Stomach (tissue), 9 donors: ENCODE measurements around the gene CCDC47. TPM values are rescaled to one million over a fixed set of nuclear protein-coding genes. Genes with fewer than 3 reads are reported as not detected.

Experiments
- DNase-seq, 2 donors: peaks; one replicate each; pipeline versions ENCODE4 v3.0.0 to v3.0.0-alpha.2; 2013 to 2019
- H3K27ac ChIP-seq, 5 donors: fragments of 200-600 bp in 4 of 5; sonication (generic) in 4 of 5; one replicate each; pipeline ENCODE4 v1.5.1; 2013 to 2019; ENCODE audit warnings: mild to moderate bottlenecking in 1 of 5, moderate library complexity in 1 of 5
- H3K27me3 ChIP-seq, 3 donors: fragments of 200-600 bp; sonication (generic); one replicate each; pipeline ENCODE4 v1.5.1; 2017 to 2019; ENCODE audit warnings: mixed run types in 1 of 3
- H3K36me3 ChIP-seq, 4 donors: fragments of 200-600 bp; sonication (generic); 1 replicate in 3 of 4; 2 replicates in 1 of 4; pipeline ENCODE4 v1.5.1; 2016 to 2019
- H3K4me1 ChIP-seq, 4 donors: fragments of 200-600 bp; sonication (generic); one replicate each; pipeline ENCODE4 v1.5.1; 2016 to 2019
- H3K4me3 ChIP-seq, 4 donors: fragments of 200-600 bp; sonication (generic) in 3 of 4; one replicate each; pipeline ENCODE4 v1.5.1; 2016 to 2019; ENCODE audit warnings: mild to moderate bottlenecking in 1 of 4
- H3K9me3 ChIP-seq, 4 donors: fragments of 200-600 bp; sonication (generic); one replicate each; pipeline ENCODE4 v1.5.1; 2016 to 2019
- CTCF ChIP-seq, 7 experiments: fragments of 450-650 bp in 4 of 7; fragments of 200-600 bp in 3 of 7; sonication (generic) in 3 of 7; IDR thresholded peaks; one replicate each; pipeline ENCODE4 v1.5.1; 2016 to 2019; ENCODE audit warnings: antibody characterized with exemption in 7 of 7, control low read depth in 2 of 7, mild to moderate bottlenecking in 1 of 7
- EP300 ChIP-seq: sonication (generic); formaldehyde crosslinking; IDR thresholded peaks from one replicate; pipeline ENCODE4 v1.6.1; 2017; ENCODE audit warnings: antibody characterized with exemption
- POLR2A ChIP-seq, 4 donors: fragments of 450-650 bp; IDR thresholded peaks; one replicate each; pipeline ENCODE4 v1.6.1; 2016; ENCODE audit warnings: antibody characterized with exemption in 4 of 4, control low read depth in 2 of 4, mild to moderate bottlenecking in 1 of 4, moderate library complexity in 1 of 4
- POLR2AphosphoS5 ChIP-seq, 3 donors: sonication (generic); formaldehyde crosslinking; IDR thresholded peaks; one replicate each; pipeline ENCODE4 v1.6.1; 2016; ENCODE audit warnings: antibody characterized with exemption in 3 of 3
- WGBS, 5 donors: extraction: QIAGEN DNeasy Blood & Tissue Kit in 3 of 5; methylation state at CpG; one replicate each; pipeline versions ENCODE4 v1.1.5 to v1.1.7; 2013 to 2018; 5-methylcytosine and 5-hydroxymethylcytosine counted together
- intact Hi-C: fragments of 100-400 bp; cut with DNase I; formaldehyde crosslinking; loops from one replicate; pipeline ENCODE4 v1.15.1; 2023; ENCODE audit warnings: low total_unique reads
- polyA plus RNA-seq, 3 donors: library from polyadenylated mRNA; stranded (reverse); fragments of 200-250 nt; gene quantifications; one replicate each; pipeline ENCODE4 v1.2.3, GENCODE V29; 2013
- total RNA-seq, 5 donors: library from RNA; depleted of rRNA; stranded (reverse); fragments of >200 nt; gene quantifications; one replicate each; pipeline versions ENCODE4 v1.1.0 to v1.2.3, GENCODE V29; 2014 to 2016
- donor health status: healthy with polysubstance abuse.
- donor health status: Bipolar disorder and iron deficiency.
- donor health status: healthy.

CCDC47 gene
- total and polyA plus RNA-seq, 8 donors: 11.5 to 139 (median 51.4) TPM

- WGBS, 5 donors: 0 to 1% (median 0%) methylated on average over 22 to 61 of the region's 61 CpGs
- no peak for TF ChIP-seq EP300
- TF ChIP-seq POLR2A (IDR thresholded peaks at IDR 0.05): peak in 1 of 4 donors; percentile 61
- TF ChIP-seq POLR2AphosphoS5 (IDR thresholded peaks at IDR 0.05): peak; percentile 60 to 95 (median 89)
- DNase-seq: peak; percentile 99 to 100
- peaks cover 9 to 22% (median 19%) of the 10 kb centered on the region in 4 donors for H3K36me3 ChIP-seq
- peak within 1 kb of the TSS; percentile 90 to 98 (median 95) for H3K27ac ChIP-seq
- no peaks in the 10 kb centered on the region for H3K27me3 ChIP-seq
- H3K4me1 ChIP-seq: peaks cover 9 to 26% (median 20%) of the 10 kb centered on the region in 4 donors
- intact Hi-C loops: no loop called here
- no peaks in the 10 kb centered on the region for H3K9me3 ChIP-seq
- H3K4me3 ChIP-seq: peak within 1 kb of the TSS; percentile 62 to 91 (median 80)
These were observed 31.8 kb downstream of the CCDC47 start, which contains the start of gene STRADA for GRCh38 chr17:63741408-63742173. TSS of gene STRADA (minus strand) at chr17:63741799. CDS start at chr17:63728369, 13,430 bp downstream.

DNA sequence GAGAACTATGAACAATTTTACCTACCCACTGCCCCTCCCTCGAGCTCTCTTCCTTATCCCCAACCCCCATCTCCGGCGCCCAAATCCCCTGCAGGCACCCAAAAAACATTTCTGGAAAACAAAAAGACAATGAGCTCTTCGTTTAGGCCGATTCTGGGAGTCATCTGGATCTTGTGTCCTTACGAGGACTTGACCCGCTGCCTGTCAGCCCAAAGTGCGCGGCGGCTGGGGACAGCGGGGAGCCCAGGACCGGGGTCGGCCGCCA lies 32.3 kb downstream of the CCDC47 start:
- Histone ChIP-seq H3K9me3 (no peaks in the 10 kb centered on the region), H3K27ac (peak overlapping the region; percentile 90 to 98 (median 95)), H3K4me3 (peak overlapping the region; percentile 62 to 91 (median 80)), H3K27me3 (no peaks in the 10 kb centered on the region), H3K4me1 (peaks cover 9 to 26% (median 20%) of the 10 kb centered on the region in 4 donors), H3K36me3 (peaks cover 9 to 17% (median 14%) of the 10 kb centered on the region in 4 donors)
- intact Hi-C loops: no loop called here
- 0 to 1% (median 0%) methylated on average over 14 of the region's 14 CpGs for WGBS, 5 donors
- no peak for DNase-seq
- TF ChIP-seq POLR2AphosphoS5 (IDR thresholded peaks at IDR 0.05) (no peak), POLR2A (IDR thresholded peaks at IDR 0.05) (no peak), CTCF (IDR thresholded peaks at IDR 0.05) (no peak), EP300 (no peak)

DNA sequence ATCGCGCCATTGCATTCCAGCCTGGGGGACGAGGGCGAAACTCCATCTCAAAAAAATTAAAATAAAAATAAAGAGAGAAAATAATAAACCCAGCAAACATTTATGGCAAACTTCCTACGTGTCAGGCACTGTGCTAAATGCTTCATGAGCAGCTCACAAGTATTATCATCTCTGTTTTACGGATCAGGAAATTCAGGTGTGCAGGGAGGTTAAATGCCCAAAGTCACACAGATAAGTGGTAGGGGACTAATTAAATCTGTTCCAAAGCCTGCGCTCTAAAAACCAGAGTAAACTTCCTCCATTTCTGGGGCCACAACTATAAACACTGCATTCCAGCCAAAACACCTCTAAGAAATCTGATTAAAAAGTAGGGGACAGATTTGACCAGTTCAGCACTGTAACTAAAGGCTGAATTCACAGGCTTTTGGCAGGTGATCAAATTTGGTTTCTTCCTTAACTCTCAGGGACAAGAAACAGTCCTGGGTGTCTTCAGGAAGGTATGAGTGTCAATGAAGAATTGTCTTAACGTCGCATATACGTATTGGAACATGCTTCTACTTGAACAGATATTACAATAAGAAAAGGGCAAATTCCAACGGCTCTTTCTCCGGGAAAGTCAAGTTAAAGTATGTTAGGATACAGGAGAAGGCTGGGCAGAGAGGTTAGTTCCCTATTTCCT lies 32.8 kb downstream of the CCDC47 start:
- Histone ChIP-seq H3K9me3 (no peaks in the 10 kb centered on the region), H3K36me3 (peaks cover 6 to 12% (median 10%) of the 10 kb centered on the region in 4 donors), H3K4me1 (peaks cover 9 to 26% (median 20%) of the 10 kb centered on the region in 4 donors), H3K27ac (peak overlapping the region; percentile 90 to 98 (median 95)), H3K4me3 (peak overlapping the region; percentile 62 to 91 (median 80)), H3K27me3 (no peaks in the 10 kb centered on the region)
- intact Hi-C loops: no loop called here
- WGBS, 5 donors: 13 to 28% (median 23%) methylated on average over 12 of the region's 12 CpGs
- TF ChIP-seq POLR2AphosphoS5 (IDR thresholded peaks at IDR 0.05) (no peak), POLR2A (IDR thresholded peaks at IDR 0.05) (no peak), CTCF (IDR thresholded peaks at IDR 0.05) (no peak), EP300 (no peak)
- peak in 1 of 2 donors; percentile 45 for DNase-seq

DNA sequence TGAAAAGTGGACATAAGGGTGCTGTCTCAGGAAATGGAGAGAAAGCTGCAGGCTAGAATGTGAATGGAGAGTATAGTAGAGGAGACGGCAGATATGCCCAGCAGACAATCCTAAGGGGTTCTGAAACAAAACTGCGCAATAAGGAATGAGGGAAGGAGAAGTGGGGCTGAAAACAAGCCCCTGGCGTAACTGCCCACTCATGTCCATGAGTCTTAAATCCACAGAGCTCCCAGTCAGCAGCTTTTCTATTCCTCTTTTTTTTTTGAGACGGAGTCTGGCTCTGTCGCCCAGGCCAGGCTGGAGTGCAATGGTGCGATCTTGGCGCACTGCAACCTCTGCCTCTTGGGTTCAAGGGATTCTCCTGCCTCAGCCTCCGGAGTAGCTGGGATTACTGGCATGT lies 37.7 kb downstream of the CCDC47 start:
- peaks cover 6 to 24% (median 12%) of the 10 kb centered on the region in 4 donors for H3K4me1 ChIP-seq
- no peak for TF ChIP-seq EP300
- TF ChIP-seq POLR2AphosphoS5 (IDR thresholded peaks at IDR 0.05): no peak
- no peak for TF ChIP-seq POLR2A (IDR thresholded peaks at IDR 0.05)
- no peak for TF ChIP-seq CTCF (IDR thresholded peaks at IDR 0.05)
- H3K27ac ChIP-seq: no peak overlapping the region
- H3K36me3 ChIP-seq: peaks cover 0 to 3% (median 0%) of the 10 kb centered on the region in 4 donors
- intact Hi-C loops: no loop called here
- 92 to 99% (median 95%) methylated on average over 8 of the region's 8 CpGs for WGBS, 5 donors
- H3K4me3 ChIP-seq: no peak overlapping the region
- H3K27me3 ChIP-seq: no peaks in the 10 kb centered on the region
- H3K9me3 ChIP-seq: no peaks in the 10 kb centered on the region
- DNase-seq: no peak
